ENCODE measurements around the gene CYP11A1.

The CYP11A1 gene

DNA sequence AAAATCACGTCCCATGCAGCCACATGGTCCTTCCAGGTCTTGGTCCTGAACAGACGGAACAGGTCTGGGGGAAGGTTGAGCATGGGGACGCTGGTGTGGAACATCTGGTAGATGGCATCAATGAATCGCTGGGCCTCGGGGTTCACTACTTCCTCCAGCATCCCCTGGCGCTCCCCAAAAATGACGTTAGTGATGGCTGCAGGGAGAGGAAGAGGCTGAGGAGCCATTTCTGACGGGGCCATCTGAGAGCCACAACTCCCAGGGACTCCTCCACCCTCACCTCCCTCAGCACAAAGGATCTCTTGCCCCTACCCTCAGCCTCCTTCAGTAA, 23.7 kb downstream of the CYP11A1 start:
- DNase-seq = no peak

DNA sequence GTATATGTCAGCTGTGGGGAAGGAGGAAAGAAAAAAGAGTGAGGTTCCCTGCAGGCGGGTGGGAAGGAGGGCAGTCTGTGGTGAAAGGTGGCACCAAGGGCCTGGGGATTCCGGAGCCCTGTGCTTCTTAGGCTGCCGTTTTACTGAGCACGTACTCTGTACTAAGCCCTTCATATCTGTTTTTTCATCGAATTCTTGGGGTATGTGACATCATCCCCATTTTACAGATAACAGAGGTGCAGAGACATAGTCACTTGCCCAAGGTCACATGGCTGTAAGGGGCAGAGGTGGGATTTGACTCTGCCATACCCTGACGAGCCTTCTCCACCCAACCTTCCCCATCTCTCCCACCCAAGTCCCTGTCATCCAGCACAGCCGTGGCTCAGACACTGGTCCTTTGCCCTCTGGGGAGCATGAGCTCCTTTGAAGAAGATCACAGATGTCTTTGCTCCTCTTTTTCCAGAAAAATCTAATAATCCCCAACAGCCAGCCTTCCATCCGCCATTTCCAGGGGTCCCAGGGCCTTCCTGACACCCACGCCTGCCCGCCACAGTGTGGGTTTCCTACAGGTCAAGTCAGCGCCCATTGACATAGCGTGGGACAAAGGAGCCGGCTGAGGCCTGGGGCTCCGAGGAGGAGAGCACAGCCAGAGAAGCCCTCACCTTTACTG, 24.2 kb downstream of the CYP11A1 start:
- DNase-seq = no peak

DNA sequence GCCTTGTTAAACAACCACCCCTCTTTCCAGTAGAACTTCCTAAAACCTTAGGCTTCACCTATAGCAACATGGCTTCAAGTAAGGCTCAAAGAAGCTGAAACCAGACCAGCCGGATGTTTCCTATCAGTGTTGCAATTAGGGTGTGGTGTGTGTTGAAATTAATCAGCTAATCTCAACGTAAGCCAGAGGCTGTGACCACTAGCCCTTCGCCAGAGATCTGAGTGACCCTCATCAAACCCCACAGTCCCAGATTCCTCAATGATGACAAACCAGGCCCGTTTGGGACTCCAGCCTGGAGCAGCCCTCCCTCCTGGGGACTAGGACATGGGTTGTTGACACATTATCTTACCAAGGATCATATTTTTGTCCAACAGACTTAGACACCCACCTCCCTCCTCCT, 27.3 kb downstream of the CYP11A1 start:
- DNase-seq = no peak

DNA sequence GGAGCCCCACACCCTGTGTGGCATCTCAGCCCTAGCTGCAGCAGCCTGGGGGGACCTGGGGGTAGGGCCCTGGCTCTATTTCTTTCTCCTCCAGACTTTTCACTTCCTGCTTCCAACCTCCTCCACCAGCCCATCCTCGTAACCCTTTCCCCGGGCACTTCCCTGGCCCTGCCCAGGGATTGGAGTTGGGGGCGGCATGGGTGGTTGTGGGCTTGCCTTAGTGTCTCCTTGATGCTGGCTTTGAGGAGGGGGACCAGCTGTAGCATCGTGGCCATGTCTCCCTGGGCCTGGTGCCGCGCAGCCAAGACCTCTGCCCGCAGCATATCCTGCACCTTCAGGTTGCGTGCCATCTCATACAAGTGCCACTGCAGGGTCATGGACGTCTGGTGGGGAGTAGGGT, 28.1 kb downstream of the CYP11A1 start:
- DNase-seq = no peak

DNA sequence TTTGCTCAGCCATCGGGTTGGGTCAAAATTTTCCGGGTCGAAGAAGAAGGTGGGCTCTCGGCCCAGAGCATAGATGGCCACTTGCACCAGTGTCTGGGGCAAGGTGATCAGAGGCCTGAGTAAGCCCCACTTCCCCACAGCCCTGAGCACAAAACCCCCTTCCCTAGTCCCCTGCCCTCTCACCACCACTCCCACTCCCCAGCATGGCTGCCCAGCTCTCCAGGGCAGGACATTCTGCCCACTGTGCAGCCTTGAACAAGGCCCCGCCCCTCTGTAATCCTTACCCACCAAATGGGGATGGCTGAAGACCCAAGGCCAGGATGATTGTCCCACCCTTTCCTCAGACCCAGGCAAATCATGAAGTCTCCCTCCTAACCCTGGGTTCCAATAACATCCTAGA, 28.8 kb downstream of the CYP11A1 start:
- DNase-seq = no peak

DNA sequence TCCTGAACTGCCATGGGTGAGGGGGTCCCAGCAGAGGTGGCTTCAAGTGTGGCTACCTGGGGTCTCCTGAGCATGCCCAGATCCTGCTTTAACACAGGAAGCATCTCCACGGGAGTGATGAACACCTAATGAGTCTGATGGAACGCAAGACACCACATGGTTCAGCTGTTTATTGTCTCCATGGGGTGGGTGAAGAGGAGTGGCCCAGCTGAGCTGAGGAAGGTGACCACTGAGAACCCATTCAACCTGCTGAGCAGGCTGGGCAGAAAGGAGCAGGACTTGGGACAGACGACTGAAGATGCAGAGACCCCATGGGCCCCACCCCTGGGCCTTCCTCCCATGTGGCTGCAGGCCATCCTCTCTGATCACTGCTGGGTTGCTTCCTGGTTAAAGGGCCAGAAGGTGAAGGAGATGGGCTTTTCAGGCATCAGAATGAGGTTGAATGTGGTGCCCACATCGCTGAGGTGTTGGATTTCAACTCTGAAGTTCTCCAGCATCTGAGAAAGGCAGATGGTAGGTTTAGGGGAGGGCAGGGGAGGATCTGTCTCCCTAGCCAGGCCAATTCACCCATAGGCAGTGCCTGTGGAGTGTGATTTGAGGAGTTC, 29.7 kb downstream of the CYP11A1 start:
- DNase-seq = no peak

DNA sequence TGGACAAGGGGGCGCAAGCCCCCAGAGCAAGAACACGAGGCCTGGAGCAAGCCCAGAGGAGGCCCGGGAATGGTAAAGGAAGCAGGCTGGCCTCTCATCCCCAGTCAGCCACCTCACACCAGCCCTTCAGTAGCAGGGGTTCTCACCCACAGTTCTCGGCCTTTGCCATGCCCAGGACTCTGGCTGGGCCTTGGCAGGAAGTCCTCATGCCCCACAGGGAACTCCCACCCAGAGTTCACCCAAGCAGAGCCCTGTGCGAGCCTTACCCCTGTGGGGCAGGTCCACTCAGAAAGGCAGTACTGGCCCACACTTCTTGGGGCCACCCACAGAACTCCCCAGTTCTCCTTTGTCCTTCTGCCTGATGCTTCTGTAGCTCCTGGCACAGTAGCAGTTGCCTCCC, 30.3 kb downstream of the CYP11A1 start:
- DNase-seq = no peak

DNA sequence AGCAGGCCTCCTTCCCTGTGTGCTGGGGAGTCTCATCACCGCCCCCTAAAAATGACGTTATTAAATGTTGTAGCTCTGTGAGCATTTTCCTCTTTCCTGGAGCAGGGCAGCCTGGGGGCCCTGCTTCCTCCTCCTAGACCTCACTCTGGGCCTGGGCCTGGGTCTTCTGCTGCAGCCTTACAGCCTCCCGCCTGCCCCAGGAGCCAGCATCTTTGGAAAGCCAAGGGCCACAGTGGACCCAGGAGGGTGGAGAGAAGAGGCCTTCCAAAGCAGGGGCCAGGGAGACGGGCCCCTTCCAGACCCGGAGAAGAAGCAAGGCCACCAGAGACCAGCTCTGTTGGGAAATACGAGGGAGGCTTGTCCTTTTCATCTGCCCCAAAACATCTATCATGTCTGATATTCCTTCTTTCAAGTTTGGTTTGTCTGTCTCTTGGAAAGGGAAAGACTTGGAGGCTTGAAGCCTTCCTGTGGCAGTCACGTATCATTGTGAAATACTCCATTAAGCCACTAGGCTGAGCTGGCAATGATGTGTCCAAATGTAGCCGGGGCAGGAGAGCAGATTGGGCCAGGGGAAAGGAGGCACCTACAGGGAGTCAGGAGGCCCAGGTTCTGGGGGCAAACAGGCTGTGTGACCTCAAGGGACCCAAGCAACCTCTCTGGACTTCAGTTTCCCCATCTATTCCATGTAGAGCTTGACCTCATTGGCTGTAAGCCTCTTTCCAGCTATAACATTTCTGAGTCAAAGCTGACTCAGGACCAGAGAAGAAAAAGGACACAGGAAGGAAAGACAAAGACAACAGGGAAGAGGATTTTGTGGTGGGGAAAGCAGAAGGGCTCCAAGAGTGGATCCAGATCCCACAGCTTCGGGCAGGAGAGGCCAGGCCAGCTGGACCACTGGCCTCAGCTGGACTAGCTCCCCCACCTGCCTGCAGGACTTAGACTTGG, 31.1 kb downstream of the CYP11A1 start:
- DNase-seq = no peak

DNA sequence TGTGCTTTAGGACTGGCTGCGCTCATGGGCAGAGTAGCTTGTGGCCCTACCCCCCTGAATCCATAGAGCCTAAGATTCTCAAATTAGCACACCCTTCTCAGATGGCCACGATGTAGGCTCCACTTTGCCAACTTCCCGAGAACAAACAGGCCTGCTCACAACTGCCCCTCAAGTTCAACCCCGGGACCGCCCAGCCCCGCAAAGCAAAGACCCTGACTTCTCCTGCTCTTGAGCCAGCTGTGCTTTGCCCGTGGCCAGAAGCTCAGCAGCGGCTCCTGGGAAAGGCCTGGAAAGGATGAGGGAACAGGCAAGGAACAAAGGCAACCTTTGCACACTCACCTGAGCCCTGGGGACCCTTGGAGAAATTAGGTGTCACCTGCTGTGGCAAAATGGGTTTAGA, 32.0 kb downstream of the CYP11A1 start:
- no peak for DNase-seq

DNA sequence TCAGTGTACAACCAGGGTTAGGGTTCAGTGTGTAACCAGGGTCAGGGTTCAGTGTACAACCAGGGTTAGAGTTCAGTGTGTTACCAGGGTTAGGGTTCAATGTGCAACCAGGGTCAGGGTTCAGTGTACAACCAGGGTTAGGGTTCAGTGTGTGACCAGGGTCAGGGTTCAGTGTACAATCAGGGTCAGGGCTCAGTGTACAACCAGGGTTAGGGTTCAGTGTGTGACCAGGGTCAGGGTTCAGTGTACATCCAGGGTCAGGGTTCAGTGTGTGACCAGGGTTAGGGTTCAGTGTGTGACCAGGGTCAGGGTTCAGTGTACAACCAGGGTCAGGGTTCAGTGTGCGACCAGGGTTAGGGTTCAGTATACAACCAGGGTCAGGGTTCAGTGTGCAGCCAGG, 33.3 kb downstream of the CYP11A1 start:
- no peak for DNase-seq

DNA sequence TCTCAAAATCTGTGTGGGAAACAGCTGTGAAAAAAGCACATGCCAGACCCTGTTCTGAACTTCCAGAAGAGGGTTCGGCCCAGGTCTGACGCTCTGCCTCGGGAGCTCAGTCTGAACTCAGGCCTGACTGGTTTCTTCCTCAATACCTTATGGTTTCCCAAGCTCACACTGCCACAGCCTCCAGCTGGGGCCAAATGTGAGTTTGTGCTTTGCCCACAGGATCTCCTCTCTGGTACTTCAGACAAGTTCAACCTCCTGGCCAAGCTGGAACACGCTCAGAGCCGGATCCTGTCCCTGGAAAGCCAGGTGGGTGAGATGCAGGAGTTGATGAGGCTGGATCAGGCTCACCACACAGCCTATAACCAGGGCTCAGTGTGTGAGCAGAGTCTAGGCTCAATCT, 33.8 kb downstream of the CYP11A1 start:
- no peak for DNase-seq

DNA sequence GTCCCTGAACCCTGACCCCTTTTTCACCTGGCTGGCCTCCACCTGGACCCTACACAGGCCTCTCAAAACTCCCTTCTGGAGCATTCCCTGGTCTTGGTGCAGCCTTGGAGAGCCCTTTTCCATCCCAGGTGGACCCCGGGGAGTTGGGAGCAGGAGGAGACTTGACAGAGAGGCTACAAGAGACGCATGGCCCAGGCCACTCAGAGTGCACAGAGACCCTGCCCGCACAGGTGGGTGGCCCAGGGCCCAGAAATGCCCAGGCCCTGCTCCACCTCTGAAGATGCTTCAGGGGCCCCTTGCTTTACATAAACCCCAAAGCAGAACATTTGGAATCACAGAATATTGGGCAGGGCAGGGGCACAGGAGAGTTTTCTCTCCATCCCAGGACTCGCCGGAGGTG, 34.4 kb downstream of the CYP11A1 start:
- no peak for DNase-seq

DNA sequence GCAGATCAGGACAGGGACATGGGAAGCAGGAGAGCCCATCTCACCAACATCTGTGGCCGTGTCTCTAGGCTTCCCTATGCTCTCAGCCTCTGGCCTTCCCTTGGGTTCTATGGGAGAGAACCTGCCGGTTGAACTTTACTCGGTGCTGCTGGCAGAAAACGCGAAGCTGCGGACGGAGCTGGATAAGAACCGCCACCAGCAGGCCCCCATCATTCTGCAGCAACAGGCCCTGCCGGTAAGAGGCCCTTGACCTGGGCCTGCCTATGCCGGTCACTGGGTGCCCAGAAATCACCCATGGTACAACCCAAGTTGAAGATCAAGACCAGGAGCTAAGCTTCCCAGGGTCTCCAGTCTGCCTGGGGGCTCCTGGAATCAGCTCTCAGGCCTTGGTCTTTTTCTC, 34.8 kb downstream of the CYP11A1 start:
- no peak for DNase-seq

DNA sequence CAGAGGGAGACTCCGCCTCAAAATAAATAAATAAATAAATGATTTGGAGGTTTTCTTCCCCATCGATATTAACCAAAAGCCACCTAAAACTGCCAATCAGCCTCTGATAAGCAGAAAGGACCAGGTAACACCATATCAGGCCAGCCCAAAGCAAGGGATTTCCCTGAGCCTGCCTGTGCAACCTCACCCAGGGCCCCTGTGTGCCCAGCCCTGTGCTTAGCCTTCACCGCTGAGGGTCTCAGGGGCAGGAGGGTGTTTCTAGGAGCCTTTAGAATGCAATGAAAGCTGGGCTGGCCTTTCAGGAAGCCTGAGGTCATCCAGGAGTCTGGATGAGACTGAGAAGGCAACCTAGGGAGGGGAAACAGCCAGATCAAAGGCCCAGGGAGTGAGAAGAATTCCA, 35.4 kb downstream of the CYP11A1 start:
- DNase-seq = no peak

DNA sequence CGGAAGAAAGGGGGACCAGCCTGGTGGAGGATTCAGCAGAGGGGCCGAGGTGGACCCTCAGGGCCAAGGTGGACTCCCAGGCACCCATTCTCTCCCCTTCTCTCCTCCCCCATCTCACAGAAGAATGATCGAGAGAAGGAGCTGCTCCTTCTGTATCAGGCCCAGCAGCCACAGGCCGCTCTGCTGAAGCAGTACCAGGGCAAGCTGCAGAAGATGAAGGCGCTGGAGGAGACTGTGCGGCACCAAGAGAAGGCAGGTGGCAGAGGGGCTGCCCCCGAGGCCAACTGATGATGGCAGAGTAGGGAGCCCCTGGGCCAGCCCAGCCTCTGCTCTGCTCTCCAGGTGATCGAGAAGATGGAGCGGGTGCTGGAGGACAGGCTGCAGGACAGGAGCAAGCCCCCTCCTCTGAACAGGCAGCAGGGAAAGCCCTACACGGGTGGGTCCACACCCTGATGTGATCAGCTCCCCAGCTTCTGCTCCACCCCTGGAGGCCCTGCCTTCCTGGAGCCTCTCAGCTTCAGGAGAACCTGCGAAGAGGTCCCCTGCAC, 36.5 kb downstream of the CYP11A1 start:
- DNase-seq = no peak

DNA sequence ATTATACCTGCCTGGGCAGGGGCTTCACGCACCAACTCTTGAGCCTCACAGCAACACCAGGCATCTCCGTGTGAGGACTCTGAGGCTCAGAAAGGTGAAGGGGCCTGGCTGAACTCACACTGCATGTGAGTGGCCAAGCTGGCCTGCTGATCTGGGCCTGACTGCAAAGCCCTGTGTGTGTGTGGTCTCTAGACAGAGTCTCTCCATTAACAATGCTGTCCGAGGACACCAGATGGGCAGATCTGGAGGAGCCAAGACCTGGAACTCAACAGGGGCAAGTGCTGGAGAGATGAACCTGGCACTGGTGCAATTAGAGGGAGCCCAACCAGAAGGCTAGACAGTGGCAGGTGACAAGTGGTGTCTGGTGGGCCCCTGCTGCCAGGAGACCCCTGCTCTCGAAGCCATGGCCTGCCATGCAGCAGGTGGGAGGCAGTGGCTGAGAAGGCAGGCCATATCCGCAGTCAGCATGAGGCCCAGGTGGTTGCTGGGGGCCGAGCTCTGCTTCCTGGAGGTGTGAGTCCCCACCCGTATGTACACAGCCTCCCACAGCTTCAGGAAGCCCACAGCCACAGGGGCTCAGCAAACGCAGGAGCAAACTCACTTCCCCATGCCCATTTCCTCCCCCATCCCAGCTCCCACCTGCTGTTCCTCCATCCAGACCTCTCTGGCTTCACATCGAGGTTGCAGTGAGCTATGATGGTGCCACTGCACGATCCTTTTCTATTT, 39.0 kb downstream of the CYP11A1 start:
- DNase-seq = no peak

DNA sequence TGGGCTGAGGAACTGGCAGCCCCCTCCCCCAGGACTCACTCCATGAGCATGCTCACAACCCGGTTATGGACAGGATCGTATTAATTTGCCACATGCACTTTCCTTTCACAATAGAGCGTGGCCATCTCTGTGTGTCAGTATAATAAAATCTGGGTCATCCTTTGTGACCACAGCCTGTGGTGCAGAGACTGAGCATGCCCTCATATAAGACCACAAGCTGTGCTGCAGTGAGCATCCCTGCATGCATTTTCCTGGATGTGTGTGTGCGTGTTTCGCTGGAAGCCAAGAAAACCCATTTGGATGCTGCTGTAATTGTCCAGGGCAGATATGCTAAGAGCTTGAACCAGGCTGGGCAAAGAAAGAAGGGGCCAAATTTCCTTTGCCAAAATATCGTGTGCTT, 39.7 kb downstream of the CYP11A1 start:
- DNase-seq = no peak

DNA sequence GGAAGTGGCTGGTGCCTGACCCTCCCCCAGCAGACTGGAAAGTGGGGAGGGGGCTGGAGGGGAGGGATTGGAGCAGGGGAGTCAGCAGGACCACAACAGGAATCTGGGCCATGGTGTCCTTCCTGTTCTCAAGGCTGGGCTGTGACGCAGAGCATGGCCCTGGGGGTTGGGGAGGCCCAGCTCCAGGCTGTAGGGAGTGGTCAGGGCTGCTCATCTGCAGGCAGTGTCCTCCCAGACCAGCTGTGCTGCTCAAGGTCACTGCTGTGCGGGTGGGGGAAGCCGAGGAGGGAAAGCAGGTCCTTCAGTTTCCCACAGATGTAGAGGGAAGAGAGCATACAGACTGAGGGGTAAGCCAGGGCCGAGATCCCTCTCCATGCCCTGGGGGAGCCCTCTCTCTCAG, 40.7 kb downstream of the CYP11A1 start:
- DNase-seq = no peak

DNA sequence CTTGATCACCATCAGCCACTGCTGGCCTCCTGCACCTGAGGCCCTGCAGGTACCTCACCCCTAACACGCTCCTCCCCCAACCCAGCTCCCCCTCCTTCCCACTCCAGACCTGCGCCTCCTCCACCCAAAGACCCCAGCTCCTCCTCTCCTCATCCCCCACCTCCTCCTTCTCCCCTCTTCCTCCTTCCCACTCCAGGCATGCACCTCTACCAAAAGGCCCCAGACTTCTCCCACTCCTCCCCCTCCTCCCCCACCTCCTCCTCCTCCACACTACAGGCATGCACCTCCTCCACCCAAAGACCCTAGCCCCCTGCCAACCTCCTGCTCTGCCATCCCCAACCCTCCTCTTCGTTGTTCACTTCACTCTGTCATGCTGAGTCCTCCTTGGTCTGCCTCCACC, 42.7 kb downstream of the CYP11A1 start:
- DNase-seq = no peak

DNA sequence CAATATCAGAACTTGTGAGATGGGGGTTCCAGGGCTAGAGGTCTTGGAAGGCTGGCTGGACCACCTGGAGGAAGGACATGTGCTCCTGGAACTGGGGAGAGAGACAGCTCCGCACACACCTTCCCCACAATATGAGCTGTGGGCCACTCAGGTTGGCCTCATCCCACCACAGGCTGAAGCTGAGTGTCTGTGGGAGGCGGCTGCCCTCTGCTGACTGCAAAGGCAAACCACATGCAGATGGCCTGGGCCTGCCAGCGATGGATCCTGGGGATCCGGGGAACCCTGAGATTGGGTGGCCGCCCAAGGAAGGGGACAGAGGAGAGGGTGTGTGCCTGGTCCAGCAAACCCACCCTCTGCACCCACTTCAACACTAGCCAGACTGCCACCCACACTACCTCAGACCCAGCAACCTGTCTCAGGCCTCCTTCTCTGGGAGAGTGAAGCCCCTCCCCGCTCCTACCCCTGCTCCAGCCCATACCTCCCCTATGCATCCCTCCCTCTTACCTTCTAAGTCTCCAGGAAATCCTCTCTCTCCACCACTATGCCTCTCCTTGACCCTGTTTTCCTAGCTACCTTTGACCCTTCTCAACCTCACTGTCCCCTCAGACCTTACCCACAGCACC, 44.8 kb downstream of the CYP11A1 start:
- peak; percentile 44 to 48 for DNase-seq

DNA sequence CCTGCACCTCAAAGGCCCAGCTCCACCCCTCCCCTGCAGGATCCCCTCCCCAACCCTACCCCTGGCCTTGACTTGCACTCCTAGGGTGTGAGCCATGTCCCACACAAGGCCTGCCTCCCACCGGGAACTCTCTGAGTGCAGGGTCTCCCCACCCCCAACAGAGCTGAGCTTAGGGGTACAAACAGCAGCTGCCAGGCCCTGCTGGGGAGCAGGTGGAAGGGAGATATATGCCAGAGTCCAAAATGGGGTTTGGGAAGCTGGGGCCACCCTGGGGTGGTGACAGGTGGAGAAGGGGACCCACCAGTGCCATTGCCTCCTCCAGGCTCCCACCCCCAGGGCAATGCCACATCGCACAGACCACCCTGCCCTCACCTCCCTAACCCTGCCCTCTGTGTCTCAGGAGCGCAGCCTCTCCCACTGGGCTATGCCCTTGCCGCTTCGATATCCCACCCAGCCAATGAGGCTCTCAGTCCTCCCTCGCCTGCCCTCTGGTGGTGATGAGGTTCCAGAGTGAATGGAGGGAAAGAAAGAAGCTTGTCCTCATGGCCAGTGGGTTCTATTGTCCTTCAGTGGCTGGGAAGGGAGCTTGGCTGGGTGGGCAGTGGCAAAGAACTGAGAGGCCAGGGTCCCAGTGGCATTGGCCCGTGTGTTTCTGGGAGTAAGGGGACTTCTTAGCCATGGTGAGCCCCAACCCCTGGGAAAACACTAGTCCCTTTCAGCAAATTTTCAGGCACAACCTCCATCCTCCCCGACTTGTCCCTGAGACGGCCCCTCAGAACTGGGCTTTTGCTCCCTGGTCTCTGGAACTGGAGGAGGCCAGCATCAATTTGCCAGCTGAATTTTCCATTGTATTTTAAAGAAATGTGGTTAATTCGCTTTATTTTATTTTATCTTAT, 46.8 kb downstream of the CYP11A1 start:
- peak; percentile 52 to 58 for DNase-seq
